Naive B cell (primary cell): ENCODE results near the gene TUBA3C. TPM values are rescaled to one million over a fixed set of nuclear protein-coding genes. Genes with fewer than 3 reads are reported as not detected.
A peak's percentile ranks its signal among the peaks of the same experiment; 100 is the strongest.
"Not testable (repeated sequence)": the region's sequence is repeated elsewhere in the genome, so short reads cannot be mapped to it uniquely, and the experiment has no call there.

ENCODE experiments used
- ATAC-seq, 2 donors: fragments of 150-1000 bp; cut with Tn5 transposase; 2 replicates each; pipeline ENCODE4 v1.10.0; 2021; ENCODE audit warnings: low read depth in 2 of 2, mild to moderate bottlenecking in 2 of 2, moderate library complexity in 2 of 2
- DNase-seq: peaks from one replicate; pipeline ENCODE4 v3.0.0; 2022
- H3K27ac Mint-ChIP-seq, 6 donors: one replicate each; pipeline ENCODE4 v1.8.0; 2020 to 2022; ENCODE audit warnings: mild to moderate bottlenecking in 6 of 6, mixed read lengths in 6 of 6, moderate library complexity in 5 of 6, inconsistent platforms in 2 of 6
- H3K27me3 Mint-ChIP-seq, 3 donors: one replicate each; pipeline ENCODE4 v1.8.0; 2021 to 2022; ENCODE audit warnings: mixed read lengths in 3 of 3, mild to moderate bottlenecking in 1 of 3
- H3K36me3 Mint-ChIP-seq, 2 donors: one replicate each; pipeline ENCODE4 v1.8.0; 2020 to 2022; ENCODE audit warnings: mixed read lengths in 2 of 2, inconsistent platforms in 1 of 2, mild to moderate bottlenecking in 1 of 2
- H3K4me1 Mint-ChIP-seq, 3 donors: one replicate each; pipeline ENCODE4 v1.8.0; 2020 to 2022; ENCODE audit warnings: mixed read lengths in 3 of 3, inconsistent platforms in 1 of 3, mild to moderate bottlenecking in 1 of 3, moderate library complexity in 1 of 3
- H3K4me3 Mint-ChIP-seq, 8 donors: one replicate each; pipeline ENCODE4 v1.8.0; 2020 to 2022; ENCODE audit warnings: mild to moderate bottlenecking in 8 of 8, mixed read lengths in 8 of 8, moderate library complexity in 8 of 8, inconsistent platforms in 2 of 8
- H3K9me3 Mint-ChIP-seq, 7 donors: one replicate each; pipeline ENCODE4 v1.8.0; 2020 to 2022; ENCODE audit warnings: mixed read lengths in 7 of 7, mild to moderate bottlenecking in 5 of 7, inconsistent platforms in 2 of 7, moderate library complexity in 1 of 7
- polyA plus RNA-seq, 6 donors: library from polyadenylated mRNA; unstranded; fragments of 300-500 nt; fragmentation: Illumina TruSeq; gene quantifications; one replicate each; pipeline ENCODE4 v1.2.3, GENCODE V29; 2021; ENCODE audit warnings: low read depth in 6 of 6

TUBA3C gene
- polyA plus RNA-seq = not detected

- H3K36me3 Mint-ChIP-seq = no peaks in the 10 kb centered on the region
- H3K27me3 Mint-ChIP-seq = no peaks in the 10 kb centered on the region
- no peaks in the 10 kb centered on the region for H3K4me1 Mint-ChIP-seq
- no peak for ATAC-seq
- DNase-seq = no peak
- H3K9me3 Mint-ChIP-seq = peaks cover 0 to 11% (median 6%) of the 10 kb centered on the region in 7 donors
- H3K27ac Mint-ChIP-seq = no peak within 1 kb of the TSS
- H3K4me3 Mint-ChIP-seq = no peak within 1 kb of the TSS
Measured at GRCh38 chr13:19181621-19182485, at the start of gene TUBA3C. Gene TUBA3C (minus strand): TSS chr13:19181824. CDS start chr13:19181747, 77 bp downstream.

- ATAC-seq, H3K27ac Mint-ChIP-seq, H3K4me3 Mint-ChIP-seq, H3K27me3 Mint-ChIP-seq, DNase-seq, H3K4me1 Mint-ChIP-seq, H3K36me3 Mint-ChIP-seq, H3K9me3 Mint-ChIP-seq: not testable (repeated sequence)
Measured at GRCh38 chr13:19207413-19207812, 25.8 kb upstream of the TUBA3C start.

- not testable (repeated sequence) for ATAC-seq, H3K36me3 Mint-ChIP-seq, H3K4me3 Mint-ChIP-seq, H3K27ac Mint-ChIP-seq, H3K4me1 Mint-ChIP-seq, DNase-seq, H3K27me3 Mint-ChIP-seq
- H3K9me3 Mint-ChIP-seq = peaks cover 3 to 18% (median 8%) of the 10 kb centered on the region in 7 donors
Measured at GRCh38 chr13:19192622-19193021, 11.0 kb upstream of the TUBA3C start.

GRCh38 chr13:19189911-19190310, 8.3 kb upstream of the TUBA3C start:
- H3K36me3 Mint-ChIP-seq, H3K4me3 Mint-ChIP-seq, H3K4me1 Mint-ChIP-seq, H3K27me3 Mint-ChIP-seq, H3K27ac Mint-ChIP-seq, DNase-seq, ATAC-seq: not testable (repeated sequence)
- H3K9me3 Mint-ChIP-seq = peaks cover 3 to 19% (median 7%) of the 10 kb centered on the region in 7 donors

- not testable (repeated sequence) for H3K4me3 Mint-ChIP-seq, H3K27me3 Mint-ChIP-seq, ATAC-seq, H3K4me1 Mint-ChIP-seq, H3K36me3 Mint-ChIP-seq, DNase-seq, H3K27ac Mint-ChIP-seq
- H3K9me3 Mint-ChIP-seq = peaks cover 3 to 17% (median 6%) of the 10 kb centered on the region in 7 donors
Measured at GRCh38 chr13:19189368-19189767, 7.7 kb upstream of the TUBA3C start.

- Mint-ChIP-seq H3K9me3 (peaks cover 6 to 17% (median 8%) of the 10 kb centered on the region in 7 donors), H3K27ac (no peak overlapping the region)
- no peak for ATAC-seq
Measured at GRCh38 chr13:19185865-19186645, 4.4 kb upstream of the TUBA3C start.

GRCh38 chr13:19185086-19185864, 3.7 kb upstream of the TUBA3C start:
- ATAC-seq (no peak), DNase-seq (no peak)
- Mint-ChIP-seq H3K9me3 (peaks cover 6 to 17% (median 8%) of the 10 kb centered on the region in 7 donors), H3K4me1 (no peaks in the 10 kb centered on the region), H3K27me3 (no peaks in the 10 kb centered on the region), H3K4me3 (no peak overlapping the region), H3K27ac (no peak overlapping the region), H3K36me3 (no peaks in the 10 kb centered on the region)

More at GRCh38 chr13:19185865-19186645, 4.4 kb upstream of the TUBA3C start:
- Mint-ChIP-seq H3K4me3 (no peak overlapping the region), H3K27me3 (no peaks in the 10 kb centered on the region), H3K36me3 (no peaks in the 10 kb centered on the region), H3K4me1 (no peaks in the 10 kb centered on the region)
- no peak for DNase-seq

GRCh38 chr13:19184176-19184575, 2.6 kb upstream of the TUBA3C start:
- H3K4me1 Mint-ChIP-seq = no peaks in the 10 kb centered on the region
- peaks cover 4 to 13% (median 7%) of the 10 kb centered on the region in 7 donors for H3K9me3 Mint-ChIP-seq
- no peak overlapping the region for H3K4me3 Mint-ChIP-seq
- no peaks in the 10 kb centered on the region for H3K36me3 Mint-ChIP-seq
- DNase-seq = no peak
- no peaks in the 10 kb centered on the region for H3K27me3 Mint-ChIP-seq
- H3K27ac Mint-ChIP-seq = no peak overlapping the region
- no peak for ATAC-seq

- no peaks in the 10 kb centered on the region for H3K4me1 Mint-ChIP-seq
- H3K27me3 Mint-ChIP-seq = no peaks in the 10 kb centered on the region
- H3K9me3 Mint-ChIP-seq = peaks cover 4 to 13% (median 7%) of the 10 kb centered on the region in 7 donors
- no peaks in the 10 kb centered on the region for H3K36me3 Mint-ChIP-seq
- ATAC-seq (no peak), DNase-seq (no peak)
- H3K4me3 Mint-ChIP-seq = no peak overlapping the region
- H3K27ac Mint-ChIP-seq = no peak overlapping the region
Measured at GRCh38 chr13:19183676-19184075, 2.1 kb upstream of the TUBA3C start.

GRCh38 chr13:19182536-19182935, 912 bp upstream of the TUBA3C start:
- no peaks in the 10 kb centered on the region for H3K27me3 Mint-ChIP-seq
- no peak overlapping the region for H3K4me3 Mint-ChIP-seq
- DNase-seq = no peak
- peaks cover 0 to 9% (median 6%) of the 10 kb centered on the region in 7 donors for H3K9me3 Mint-ChIP-seq
- no peaks in the 10 kb centered on the region for H3K4me1 Mint-ChIP-seq
- no peaks in the 10 kb centered on the region for H3K36me3 Mint-ChIP-seq
- H3K27ac Mint-ChIP-seq = no peak overlapping the region
- no peak for ATAC-seq

GRCh38 chr13:19181021-19181620, 503 bp downstream of the TUBA3C start:
- H3K27me3 Mint-ChIP-seq = no peaks in the 10 kb centered on the region
- no peaks in the 10 kb centered on the region for H3K36me3 Mint-ChIP-seq
- peaks cover 0 to 11% (median 6%) of the 10 kb centered on the region in 7 donors for H3K9me3 Mint-ChIP-seq
- H3K27ac Mint-ChIP-seq = no peak overlapping the region
- DNase-seq (no peak), ATAC-seq (no peak)
- no peak overlapping the region for H3K4me3 Mint-ChIP-seq
- H3K4me1 Mint-ChIP-seq = no peaks in the 10 kb centered on the region

GRCh38 chr13:19179916-19180315, 1.7 kb downstream of the TUBA3C start:
- Mint-ChIP-seq H3K4me3 (no peak overlapping the region), H3K4me1 (no peaks in the 10 kb centered on the region), H3K36me3 (no peaks in the 10 kb centered on the region), H3K9me3 (peaks cover 0 to 11% (median 4%) of the 10 kb centered on the region in 7 donors), H3K27me3 (no peaks in the 10 kb centered on the region), H3K27ac (peak overlapping the region in 1 of 6 donors; percentile 74)
- no peak for DNase-seq
- no peak for ATAC-seq
